Measurements from ENCODE around the gene STARD3.

- TF ChIP-seq CTCF (IDR thresholded peaks at IDR 0.05) (no peak), POLR2A (IDR thresholded peaks at IDR 0.05) (no peak)
Measured at GRCh38 chr17:39604911-39605491, 31.9 kb upstream of the STARD3 start.
